K562 (cell line): ENCODE measurements around the gene SULT1C4. TPM values are rescaled to one million over a fixed set of nuclear protein-coding genes. Genes with fewer than 3 reads are reported as not detected.
"Not testable (repeated sequence)": the region's sequence is repeated elsewhere in the genome, so short reads cannot be mapped to it uniquely, and the experiment has no call there.

ENCODE experiments used
- ATAC-seq: fragments of 200-7000 bp; cut with Tn5 transposase; 3 replicates; pipeline ENCODE4 v1.9.1; 2020; ENCODE audit warnings: moderate library complexity
- BruUV-seq: library from RNA; stranded (reverse); fragments of 400-500 nt; replicated peaks from 2 replicates; lab custom pipeline; 2021; lab: Mats Ljungman, UMichigan
- CTCF ChIA-PET: fragments of 300-600 bp; formaldehyde crosslinking; extraction: SDS; loops from one replicate; lab custom pipeline; 2021; ENCODE audit warnings: low intra/inter-chr PET ratio; lab: Yijun Ruan, JAX
- POLR2A ChIA-PET: fragments of 300-600, 350-650 bp; sonication (Branson Sonifier 250); formaldehyde crosslinking; extraction: SDS; loops from one replicate; lab custom pipeline; 2021; ENCODE audit warnings: antibody characterized with exemption, inconsistent platforms; lab: Yijun Ruan, JAX
- DNase-seq, 4 experiments: peaks; one replicate each; pipeline versions ENCODE4 v3.0.0 to v3.0.0-alpha.2; 2011 to 2018; ENCODE audit warnings: low spot score in 3 of 4, mixed read lengths in 3 of 4; ENCODE audit errors: extremely low read depth in 1 of 4
- FAIRE-seq: peaks from 2 replicates; lab custom pipeline; 2011; peaks lifted over from hg19 to GRCh38; lab: Jason Lieb, UNC
- H2AFZ ChIP-seq: 2 replicates; pipeline ENCODE4 v1.6.0; 2011; ENCODE audit warnings: low read depth, low read length, control low read depth, inconsistent platforms
- H3K27ac ChIP-seq: fragments of 200-600 bp; 3 replicates; pipeline ENCODE4 v1.8.0; 2011; ENCODE audit warnings: low read depth, mild to moderate bottlenecking, control low read depth, inconsistent platforms, low read length, moderate library complexity, mixed read lengths; ENCODE audit errors: extremely low read depth
- H3K27me3 ChIP-seq, 2 experiments: fragments of 300-600 bp in 1 of 2; 2 replicates in 1 of 2; 3 replicates in 1 of 2; pipeline versions ENCODE4 v1.6.0 to v1.8.0; 2011; ENCODE audit warnings: inconsistent platforms in 2 of 2, low read length in 2 of 2, mild to moderate bottlenecking in 1 of 2, mixed read lengths in 1 of 2, moderate library complexity in 1 of 2; ENCODE audit not compliant: control insufficient read depth in 2 of 2, insufficient read depth in 2 of 2
- H3K36me3 ChIP-seq: fragments of 300-600 bp; 3 replicates; pipeline ENCODE4 v1.8.0; 2011; ENCODE audit warnings: mild to moderate bottlenecking, low read length, inconsistent platforms; ENCODE audit not compliant: control insufficient read depth, insufficient read depth
- H3K4me1 ChIP-seq, 2 experiments: fragments of 200-600 bp in 1 of 2; replicated peaks in 1 of 2; 2 replicates in 1 of 2; 3 replicates in 1 of 2; pipeline versions ENCODE4 v1.5.1 to v1.8.0; 2011; ENCODE audit warnings: inconsistent platforms in 2 of 2, low read length in 2 of 2, mild to moderate bottlenecking in 1 of 2, mixed read lengths in 1 of 2, moderate library complexity in 1 of 2; ENCODE audit not compliant: control insufficient read depth in 2 of 2, insufficient read depth in 2 of 2
- H3K4me2 ChIP-seq: 2 replicates; pipeline ENCODE4 v1.6.1; 2011; ENCODE audit warnings: low read length, control low read depth, inconsistent platforms, mixed read lengths; ENCODE audit not compliant: insufficient read depth
- H3K4me3 ChIP-seq: fragments of 200-600 bp; sonication (generic), shearing (Covaris generic); 2 replicates; pipeline ENCODE4 v1.5.1; 2016; ENCODE audit warnings: control low read depth, inconsistent platforms
- H3K79me2 ChIP-seq: fragments of 200-600 bp; 3 replicates; pipeline ENCODE4 v1.8.0; 2011; ENCODE audit warnings: low read length, inconsistent platforms; ENCODE audit not compliant: control insufficient read depth, insufficient read depth
- H3K9ac ChIP-seq, 2 experiments: 2 replicates each; pipeline versions ENCODE4 v1.6.0 to v1.6.1; 2011; ENCODE audit warnings: low read depth in 2 of 2, low read length in 2 of 2, control low read depth in 1 of 2, inconsistent platforms in 1 of 2, mild to moderate bottlenecking in 1 of 2, mixed read lengths in 1 of 2; ENCODE audit not compliant: insufficient read depth in 1 of 2
- H3K9me1 ChIP-seq: one replicate; pipeline ENCODE4 v1.6.0; 2011; ENCODE audit warnings: inconsistent platforms, mild to moderate bottlenecking, low read length, moderate library complexity; ENCODE audit not compliant: control insufficient read depth, insufficient read depth
- H3K9me3 ChIP-seq: replicated peaks from 2 replicates; pipeline ENCODE4 v1.5.1; 2011; ENCODE audit warnings: low read depth, low read length, inconsistent platforms; ENCODE audit not compliant: control insufficient read depth, insufficient read depth
- H4K20me1 ChIP-seq: replicated peaks from 2 replicates; pipeline ENCODE4 v1.6.1; 2011; ENCODE audit warnings: low read length, inconsistent platforms, mixed read lengths; ENCODE audit not compliant: control insufficient read depth, insufficient read depth
- BCOR ChIP-seq: fragments of 450-650 bp; IDR thresholded peaks from 2 replicates; pipeline ENCODE4 v1.6.1; 2016
- KDM1A ChIP-seq, 2 experiments: fragments of 450-650 bp; IDR thresholded peaks; 2 replicates each; pipeline ENCODE4 v1.6.1; 2016; ENCODE audit warnings: mild to moderate bottlenecking in 2 of 2
- NR2F6 ChIP-seq: fragments of 450-650 bp; formaldehyde crosslinking; IDR thresholded peaks from 2 replicates; pipeline ENCODE4 v1.4.0; 2020; ENCODE audit warnings: mild to moderate bottlenecking
- RBM25 ChIP-seq: fragments of 200-400 bp; formaldehyde crosslinking; IDR thresholded peaks from 2 replicates; pipeline ENCODE4 v1.6.1; 2018; ENCODE audit warnings: low read length, low read depth, moderate library complexity; ENCODE audit not compliant: severe bottlenecking
- TBP ChIP-seq: optimal IDR thresholded peaks from 2 replicates; pipeline ENCODE3; 2011; ENCODE audit warnings: low read depth, low read length, improper control_type of control experiment
- ZNF146 ChIP-seq: IDR thresholded peaks from one replicate; pipeline ENCODE4 v1.6.1; 2018; ENCODE audit warnings: missing compliant biosample characterization; ENCODE audit not compliant: unreplicated experiment
- WGBS: fragments of 100-300 bp; shearing (Covaris generic); methylation state at CpG from one replicate; pipeline ENCODE4 v1.1.6; 2016; ENCODE audit warnings: low coverage, mixed read lengths; ENCODE audit not compliant: insufficient coverage; ENCODE audit errors: missing lambda C conversion rate; 5-methylcytosine and 5-hydroxymethylcytosine counted together
- in situ Hi-C: fragments of 300-500 bp; cut with MboI; formaldehyde crosslinking; loops from 4 replicates; pipeline ENCODE4 v1.15.0; 2018; ENCODE audit warnings: inconsistent platforms, mixed read lengths
- intact Hi-C: fragments of 100-400 bp; cut with micrococcal nuclease; formaldehyde crosslinking; loops from 2 replicates; pipeline ENCODE4 v1.14.2; 2022
- polyA plus RNA-seq, 8 experiments: library from polyadenylated mRNA; depleted of rRNA in 4 of 8; stranded (reverse) in 5 of 8; unstranded in 3 of 8; fragments of >200 nt; fragmentation: Nextera tagmentation in 2 of 8; fragmentation: Illumina TruSeq in 1 of 8; extraction: Ambion mirVana in 2 of 8; extraction: Trizol in 1 of 8; gene quantifications; 2 replicates each; pipeline versions ENCODE4 v1.2.1 to v1.2.3, GENCODE V29; 2011 to 2014; ENCODE audit warnings: inconsistent platforms in 1 of 8, missing spikeins in 1 of 8
- total RNA-seq, 7 experiments: library from RNA; depleted of rRNA in 6 of 7; stranded (reverse); fragments of >200 nt in 6 of 7; fragmentation: Illumina TruSeq in 2 of 7; extraction: Trizol in 2 of 7; gene quantifications; 2 replicates each; pipeline versions ENCODE4 v1.2.1 to v1.2.3, GENCODE V29; 2011 to 2021; ENCODE audit warnings: low replicate concordance in 1 of 7
- TF ChIP-seq, protein P1 (sequence below): sonication (generic); formaldehyde crosslinking; IDR thresholded peaks from 2 replicates; pipeline ENCODE4 v1.8.0; 2022; ENCODE audit warnings: mild to moderate bottlenecking, low read depth, missing genetic modification reagents
- TF ChIP-seq, protein P2 (sequence below): fragments of 450-650 bp; IDR thresholded peaks from one replicate; pipeline ENCODE4 v1.6.1; 2018; ENCODE audit warnings: mild to moderate bottlenecking, moderate library complexity; ENCODE audit not compliant: partially characterized antibody
- TF ChIP-seq, protein P3 (sequence below): sonication (generic); formaldehyde crosslinking; IDR thresholded peaks from 2 replicates; pipeline ENCODE4 v1.8.0; 2023; ENCODE audit warnings: mild to moderate bottlenecking, missing genetic modification reagents

The SULT1C4 gene
- total and polyA plus RNA-seq, 9 of the 15 experiments (the other 6 are each of a cell fraction or from before 2014, with no cell fraction given), result 0.04 to 0.14 (median 0.09) TPM; not detected in 5

DNA sequence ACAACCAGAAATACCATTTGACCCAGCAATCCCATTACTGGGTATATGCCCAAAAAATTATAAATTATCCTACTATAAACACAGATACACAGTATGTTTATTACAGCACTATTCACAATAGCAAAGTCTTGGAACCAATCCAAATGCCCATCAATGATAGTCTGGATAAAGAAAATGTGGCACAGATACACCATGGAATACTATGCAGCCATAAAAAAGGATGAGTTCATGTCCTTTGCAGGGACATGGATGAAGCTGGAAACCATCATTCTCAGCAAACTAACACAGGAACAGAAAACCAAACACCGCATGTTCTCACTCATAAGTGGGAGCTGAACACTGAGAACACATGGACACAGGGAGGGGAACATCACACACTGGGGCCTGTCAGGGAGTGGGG is 57.8 kb downstream of the SULT1C4 start:
- not testable (repeated sequence) for ATAC-seq, FAIRE-seq
- TF ChIP-seq BCOR, result peak; percentile 59
- peak; percentile 92 for TF ChIP-seq ZNF146
- TF ChIP-seq KDM1A (IDR thresholded peaks at IDR 0.05), result 0 out of 4 replicates have a peak, but pooled peaks of 1 of the 2 experiments have one; percentile 23
- TF ChIP-seq RBM25, result peak; percentile 46
- TF ChIP-seq, all 486 proteins: peak for 4; not testable (repeated sequence) for 482
- H3K9me1 ChIP-seq, H3K4me3 ChIP-seq, in situ Hi-C loops, H3K27me3 ChIP-seq, CTCF ChIA-PET, H3K79me2 ChIP-seq, H3K9me3 ChIP-seq, H4K20me1 ChIP-seq, POLR2A ChIA-PET, H3K4me2 ChIP-seq, H3K4me1 ChIP-seq, DNase-seq, H3K36me3 ChIP-seq, H3K9ac ChIP-seq, H2AFZ ChIP-seq, H3K27ac ChIP-seq, BruUV-seq: not testable (repeated sequence)
- WGBS, result 33% methylated on average over 1 of the region's 1 CpG
- intact Hi-C loops, result loop anchor here (1.0 kb wide), 1 partner anchor 21 kb away; no protein-coding TSS in a partner anchor

DNA sequence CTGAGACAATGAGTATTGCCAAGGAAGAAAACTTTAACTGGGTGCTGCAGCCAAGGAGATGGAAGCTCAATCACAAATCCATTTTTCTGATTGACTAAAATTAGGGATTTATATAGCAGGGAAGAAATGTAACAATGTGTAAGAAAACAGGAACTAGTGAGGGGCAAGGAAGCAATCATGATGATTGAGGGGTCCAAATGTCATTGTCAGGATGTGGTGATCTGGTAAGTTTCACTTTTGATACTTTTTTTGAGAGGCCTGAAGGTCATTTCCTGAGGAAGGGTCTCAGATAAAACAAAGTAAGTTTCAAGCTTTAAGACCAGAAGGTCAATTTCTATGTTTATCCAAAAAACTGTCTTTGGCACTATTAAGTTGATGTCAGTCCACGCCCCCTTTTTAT is 59.2 kb downstream of the SULT1C4 start:
- no peaks in the 10 kb centered on the region for H3K9me3 ChIP-seq
- in situ Hi-C loops (no loop called here), intact Hi-C loops (no loop called here)
- no peaks in the 10 kb centered on the region for H3K36me3 ChIP-seq
- H3K27me3 ChIP-seq, result no peaks in the 10 kb centered on the region
- no peaks in the 10 kb centered on the region for H3K4me1 ChIP-seq
- ATAC-seq (no peak), FAIRE-seq (no peak), DNase-seq (no peak)
- H3K27ac ChIP-seq, result no peak overlapping the region
- H2AFZ ChIP-seq, result no peak overlapping the region
- no TSS peak for BruUV-seq
- no peaks in the 10 kb centered on the region for H3K79me2 ChIP-seq
- no peaks in the 10 kb centered on the region for H3K9me1 ChIP-seq
- H3K4me3 ChIP-seq, result no peak overlapping the region
- no peak overlapping the region for H3K4me2 ChIP-seq
- CTCF ChIA-PET, result no interaction called here
- H3K9ac ChIP-seq, result no peak overlapping the region
- WGBS, result 0% methylated on average over 1 of the region's 1 CpG
- POLR2A ChIA-PET, result interaction anchor here (0.6 kb wide), 1 partner anchor 34 kb away, joined by 4 read pairs; no protein-coding TSS in a partner anchor
- no peaks in the 10 kb centered on the region for H4K20me1 ChIP-seq
- TF ChIP-seq, protein P1, sequence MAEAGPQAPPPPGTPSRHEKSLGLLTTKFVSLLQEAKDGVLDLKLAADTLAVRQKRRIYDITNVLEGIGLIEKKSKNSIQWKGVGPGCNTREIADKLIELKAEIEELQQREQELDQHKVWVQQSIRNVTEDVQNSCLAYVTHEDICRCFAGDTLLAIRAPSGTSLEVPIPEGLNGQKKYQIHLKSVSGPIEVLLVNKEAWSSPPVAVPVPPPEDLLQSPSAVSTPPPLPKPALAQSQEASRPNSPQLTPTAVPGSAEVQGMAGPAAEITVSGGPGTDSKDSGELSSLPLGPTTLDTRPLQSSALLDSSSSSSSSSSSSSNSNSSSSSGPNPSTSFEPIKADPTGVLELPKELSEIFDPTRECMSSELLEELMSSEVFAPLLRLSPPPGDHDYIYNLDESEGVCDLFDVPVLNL (CRISPR knock-in tag), result no peak
- TF ChIP-seq, protein P2, sequence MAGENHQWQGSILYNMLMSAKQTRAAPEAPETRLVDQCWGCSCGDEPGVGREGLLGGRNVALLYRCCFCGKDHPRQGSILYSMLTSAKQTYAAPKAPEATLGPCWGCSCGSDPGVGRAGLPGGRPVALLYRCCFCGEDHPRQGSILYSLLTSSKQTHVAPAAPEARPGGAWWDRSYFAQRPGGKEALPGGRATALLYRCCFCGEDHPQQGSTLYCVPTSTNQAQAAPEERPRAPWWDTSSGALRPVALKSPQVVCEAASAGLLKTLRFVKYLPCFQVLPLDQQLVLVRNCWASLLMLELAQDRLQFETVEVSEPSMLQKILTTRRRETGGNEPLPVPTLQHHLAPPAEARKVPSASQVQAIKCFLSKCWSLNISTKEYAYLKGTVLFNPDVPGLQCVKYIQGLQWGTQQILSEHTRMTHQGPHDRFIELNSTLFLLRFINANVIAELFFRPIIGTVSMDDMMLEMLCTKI, result no peak
- TF ChIP-seq TBP (no peak), NR2F6 (no peak)
- TF ChIP-seq, protein P3, sequence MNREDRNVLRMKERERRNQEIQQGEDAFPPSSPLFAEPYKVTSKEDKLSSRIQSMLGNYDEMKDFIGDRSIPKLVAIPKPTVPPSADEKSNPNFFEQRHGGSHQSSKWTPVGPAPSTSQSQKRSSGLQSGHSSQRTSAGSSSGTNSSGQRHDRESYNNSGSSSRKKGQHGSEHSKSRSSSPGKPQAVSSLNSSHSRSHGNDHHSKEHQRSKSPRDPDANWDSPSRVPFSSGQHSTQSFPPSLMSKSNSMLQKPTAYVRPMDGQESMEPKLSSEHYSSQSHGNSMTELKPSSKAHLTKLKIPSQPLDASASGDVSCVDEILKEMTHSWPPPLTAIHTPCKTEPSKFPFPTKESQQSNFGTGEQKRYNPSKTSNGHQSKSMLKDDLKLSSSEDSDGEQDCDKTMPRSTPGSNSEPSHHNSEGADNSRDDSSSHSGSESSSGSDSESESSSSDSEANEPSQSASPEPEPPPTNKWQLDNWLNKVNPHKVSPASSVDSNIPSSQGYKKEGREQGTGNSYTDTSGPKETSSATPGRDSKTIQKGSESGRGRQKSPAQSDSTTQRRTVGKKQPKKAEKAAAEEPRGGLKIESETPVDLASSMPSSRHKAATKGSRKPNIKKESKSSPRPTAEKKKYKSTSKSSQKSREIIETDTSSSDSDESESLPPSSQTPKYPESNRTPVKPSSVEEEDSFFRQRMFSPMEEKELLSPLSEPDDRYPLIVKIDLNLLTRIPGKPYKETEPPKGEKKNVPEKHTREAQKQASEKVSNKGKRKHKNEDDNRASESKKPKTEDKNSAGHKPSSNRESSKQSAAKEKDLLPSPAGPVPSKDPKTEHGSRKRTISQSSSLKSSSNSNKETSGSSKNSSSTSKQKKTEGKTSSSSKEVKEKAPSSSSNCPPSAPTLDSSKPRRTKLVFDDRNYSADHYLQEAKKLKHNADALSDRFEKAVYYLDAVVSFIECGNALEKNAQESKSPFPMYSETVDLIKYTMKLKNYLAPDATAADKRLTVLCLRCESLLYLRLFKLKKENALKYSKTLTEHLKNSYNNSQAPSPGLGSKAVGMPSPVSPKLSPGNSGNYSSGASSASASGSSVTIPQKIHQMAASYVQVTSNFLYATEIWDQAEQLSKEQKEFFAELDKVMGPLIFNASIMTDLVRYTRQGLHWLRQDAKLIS (CRISPR knock-in tag), result no peak
